ENCODE measurements around the gene IL6ST.

The IL6ST gene

GRCh38 chr5:55896663-55897062, 98.1 kb downstream of the IL6ST start:
- no peak for DNase-seq (ENCODE audit: low read depth in 2 of 2)

- no peak for DNase-seq (ENCODE audit: low read depth in 2 of 2)
These were observed 98.5 kb downstream of the IL6ST start for GRCh38 chr5:55896238-55896637.

- no peak for DNase-seq (ENCODE audit: low read depth in 2 of 2)
These were observed 99.4 kb downstream of the IL6ST start for GRCh38 chr5:55895346-55895745.

- no peak for DNase-seq (ENCODE audit: low read depth in 2 of 2)
These were observed 100.6 kb downstream of the IL6ST start for GRCh38 chr5:55894135-55894534.

GRCh38 chr5:55892479-55892878, 102.3 kb downstream of the IL6ST start:
- DNase-seq (ENCODE audit: low read depth in 2 of 2), result no peak

- no peak for DNase-seq (ENCODE audit: low read depth in 2 of 2)
These were observed 106.6 kb downstream of the IL6ST start for GRCh38 chr5:55888205-55888604.

GRCh38 chr5:55885359-55885758, 109.4 kb downstream of the IL6ST start:
- no peak for DNase-seq (ENCODE audit: low read depth in 2 of 2)
